CD4-positive, alpha-beta T cell treated with Interleukin-6 for 4 hours (primary cell): ENCODE results near the gene NOC4L.
"Not testable (repeated sequence)": the region's sequence is repeated elsewhere in the genome, so short reads cannot be mapped to it uniquely, and the experiment has no call there.

Experiments used
- DNase-seq: peaks from one replicate; pipeline ENCODE4 v3.0.0-alpha.2; 2020; ENCODE audit warnings: mixed read lengths

NOC4L gene

GRCh38 chr12:132124766-132125425, 19.4 kb upstream of the NOC4L start:
- no peak for DNase-seq

- no peak for DNase-seq
Measured at GRCh38 chr12:132125736-132126135, 18.5 kb upstream of the NOC4L start.

GRCh38 chr12:132127041-132127440, 17.2 kb upstream of the NOC4L start:
- no peak for DNase-seq

- no peak for DNase-seq
Measured at GRCh38 chr12:132129007-132129406, 15.2 kb upstream of the NOC4L start.

- no peak for DNase-seq
Measured at GRCh38 chr12:132130690-132131089, 13.6 kb upstream of the NOC4L start.

GRCh38 chr12:132131229-132131628, 13.0 kb upstream of the NOC4L start:
- no peak for DNase-seq

- DNase-seq = no peak
Measured at GRCh38 chr12:132131952-132132351, 12.3 kb upstream of the NOC4L start.

- DNase-seq = no peak
Measured at GRCh38 chr12:132132609-132133430, 11.4 kb upstream of the NOC4L start.

- no peak for DNase-seq
Measured at GRCh38 chr12:132133952-132134652, 10.2 kb upstream of the NOC4L start.

- not testable (repeated sequence) for DNase-seq
Measured at GRCh38 chr12:132134653-132135183, 9.5 kb upstream of the NOC4L start.

GRCh38 chr12:132136226-132136625, 8.0 kb upstream of the NOC4L start:
- DNase-seq = not testable (repeated sequence)

- no peak for DNase-seq
Measured at GRCh38 chr12:132137483-132138125, 6.7 kb upstream of the NOC4L start.

- no peak for DNase-seq
Measured at GRCh38 chr12:132138941-132139871, 5.1 kb upstream of the NOC4L start.

GRCh38 chr12:132139912-132140311, 4.3 kb upstream of the NOC4L start:
- no peak for DNase-seq

GRCh38 chr12:132140501-132140900, 3.8 kb upstream of the NOC4L start:
- DNase-seq = no peak

- no peak for DNase-seq
Measured at GRCh38 chr12:132140918-132141841, 3.1 kb upstream of the NOC4L start.

GRCh38 chr12:132141976-132142678, 2.1 kb upstream of the NOC4L start:
- no peak for DNase-seq

GRCh38 chr12:132142679-132143335, 1.4 kb upstream of the NOC4L start:
- no peak for DNase-seq

GRCh38 chr12:132143336-132144071, 753 bp upstream of the NOC4L start:
- DNase-seq = peak; percentile 35
